Endothelial cell of umbilical vein (primary cell): ENCODE measurements around the gene DDX4. TPM values are rescaled to one million over a fixed set of nuclear protein-coding genes. Genes with fewer than 3 reads are reported as not detected.
A peak's percentile ranks its signal among the peaks of the same experiment; 100 is the strongest.

ENCODE experiments used
- Bru-seq: library from RNA; stranded (reverse); fragments of 400-500 nt; gene quantifications from one replicate; lab custom pipeline; 2021; lab: Mats Ljungman, UMichigan
- BruChase-seq, 2 experiments: library from RNA; stranded (reverse); fragments of 400-500 nt; gene quantifications; one replicate each; lab custom pipeline; 2021; lab: Mats Ljungman, UMichigan
- BruUV-seq: library from RNA; stranded (reverse); fragments of 400-500 nt; replicated peaks from 2 replicates; lab custom pipeline; 2021; lab: Mats Ljungman, UMichigan
- CTCF ChIA-PET: fragments of 300-600, 350-600 bp; sonication (Branson Sonifier 250); formaldehyde crosslinking; loops from one replicate; lab custom pipeline; 2021; ENCODE audit warnings: antibody characterized with exemption, inconsistent platforms; lab: Charles Lee
- POLR2A ChIA-PET: fragments of 300-600, 350-600 bp; sonication (Branson Sonifier 250); formaldehyde crosslinking; loops from one replicate; lab custom pipeline; 2021; ENCODE audit warnings: antibody characterized with exemption, inconsistent platforms; lab: Charles Lee
- DNase-seq: peaks from one replicate; pipeline ENCODE4 v3.0.0-alpha.2; 2011; ENCODE audit warnings: low read depth, low spot score
- FAIRE-seq: peaks from 2 replicates; lab custom pipeline; 2011; peaks lifted over from hg19 to GRCh38; lab: Jason Lieb, UNC
- H2AFZ ChIP-seq: 2 replicates; pipeline ENCODE4 v1.6.0; 2012; ENCODE audit warnings: low read depth, low read length, control low read depth, inconsistent platforms
- H3K27ac ChIP-seq: 2 replicates; pipeline ENCODE4 v1.5.1; 2011; ENCODE audit warnings: low read depth, mild to moderate bottlenecking, control low read depth, low read length, moderate library complexity; ENCODE audit not compliant: insufficient read depth
- H3K27me3 ChIP-seq, 2 experiments: 2 replicates each; pipeline versions ENCODE4 v1.6.0 to v1.6.1; 2011; ENCODE audit warnings: low read length in 2 of 2, mixed read lengths in 1 of 2; ENCODE audit not compliant: control insufficient read depth in 2 of 2, insufficient read depth in 2 of 2
- H3K36me3 ChIP-seq, 2 experiments: 2 replicates in 1 of 2; 3 replicates in 1 of 2; pipeline ENCODE4 v1.5.1; 2011; ENCODE audit warnings: low read length in 2 of 2, mild to moderate bottlenecking in 1 of 2, moderate library complexity in 1 of 2; ENCODE audit not compliant: control insufficient read depth in 2 of 2, insufficient read depth in 2 of 2; ENCODE audit errors: extremely low read depth in 1 of 2
- H3K4me1 ChIP-seq: 3 replicates; pipeline ENCODE4 v1.5.1; 2011; ENCODE audit warnings: mild to moderate bottlenecking, low read length; ENCODE audit not compliant: control insufficient read depth, insufficient read depth; ENCODE audit errors: extremely low read depth
- H3K4me2 ChIP-seq: 2 replicates; pipeline ENCODE4 v1.6.1; 2011; ENCODE audit warnings: low read length, control low read depth, mixed read lengths; ENCODE audit not compliant: insufficient read depth
- H3K4me3 ChIP-seq, 3 experiments: fragments of 200-600 bp in 1 of 3; sonication (generic), shearing (Covaris generic) in 1 of 3; replicated peaks in 1 of 3; 2 replicates each; pipeline ENCODE4 v1.5.1; 2011 to 2016; ENCODE audit warnings: control low read depth in 3 of 3, low read length in 3 of 3, mild to moderate bottlenecking in 2 of 3, inconsistent platforms in 1 of 3, low read depth in 1 of 3, moderate library complexity in 1 of 3; ENCODE audit not compliant: insufficient read depth in 1 of 3
- H3K79me2 ChIP-seq: 2 replicates; pipeline ENCODE4 v1.6.0; 2012; ENCODE audit warnings: low read length, inconsistent platforms; ENCODE audit not compliant: control insufficient read depth, insufficient read depth
- H3K9ac ChIP-seq: replicated peaks from 2 replicates; pipeline ENCODE3; 2011; ENCODE audit warnings: low read length, control low read depth; ENCODE audit not compliant: insufficient read depth; ENCODE audit errors: extremely low read depth
- H3K9me1 ChIP-seq: replicated peaks from 3 replicates; pipeline ENCODE4 v1.6.0; 2011; ENCODE audit warnings: mild to moderate bottlenecking, low read length; ENCODE audit not compliant: control insufficient read depth, insufficient read depth; ENCODE audit errors: extremely low read depth
- H3K9me3 ChIP-seq: replicated peaks from 2 replicates; pipeline ENCODE4 v1.5.1; 2012; ENCODE audit warnings: low read length, inconsistent platforms; ENCODE audit not compliant: control insufficient read depth, insufficient read depth
- H4K20me1 ChIP-seq: replicated peaks from 2 replicates; pipeline ENCODE3; 2011; ENCODE audit warnings: mild to moderate bottlenecking, low read length; ENCODE audit not compliant: control insufficient read depth, insufficient read depth; ENCODE audit errors: extremely low read depth
- CTCF ChIP-seq, 2 donors: IDR thresholded peaks; 1 replicate in 1 of 2; 2 replicates in 1 of 2; pipeline ENCODE4 v1.5.1; 2011; ENCODE audit warnings: low read length in 2 of 2, mild to moderate bottlenecking in 2 of 2, moderate library complexity in 2 of 2, control low read depth in 1 of 2, inconsistent platforms in 1 of 2, low read depth in 1 of 2; ENCODE audit not compliant: insufficient read depth in 1 of 2; ENCODE audit errors: extremely low read depth in 1 of 2
- EZH2 ChIP-seq: IDR thresholded peaks from 2 replicates; pipeline ENCODE4 v1.6.1; 2012; ENCODE audit warnings: borderline replicate concordance, low read depth, mild to moderate bottlenecking, moderate library complexity, low read length, inconsistent platforms; ENCODE audit not compliant: severe bottlenecking
- FOS ChIP-seq: IDR thresholded peaks from 2 replicates; pipeline ENCODE4 v1.6.1; 2011; ENCODE audit warnings: mild to moderate bottlenecking, low read length, moderate library complexity, borderline replicate concordance; ENCODE audit not compliant: insufficient read depth
- GATA2 ChIP-seq: IDR thresholded peaks from 2 replicates; pipeline ENCODE4 v1.7.0; 2011; ENCODE audit warnings: low read depth, mild to moderate bottlenecking, moderate library complexity, mixed read lengths, low read length; ENCODE audit not compliant: insufficient read length, insufficient read depth
- JUN ChIP-seq: IDR thresholded peaks from 2 replicates; pipeline ENCODE4 v1.6.1; 2011; ENCODE audit warnings: borderline replicate concordance, low read depth; ENCODE audit not compliant: insufficient read length, insufficient read depth
- MYC ChIP-seq: IDR thresholded peaks from one replicate; pipeline ENCODE4 v1.6.1; 2011; ENCODE audit warnings: mild to moderate bottlenecking, low read depth, low read length
- POLR2A ChIP-seq: IDR thresholded peaks from 2 replicates; pipeline ENCODE4 v1.6.1; 2012; ENCODE audit warnings: low read depth, mild to moderate bottlenecking, control low read depth, low read length
- POLR2AphosphoS5 ChIP-seq: IDR thresholded peaks from 2 replicates; pipeline ENCODE4 v1.6.1; 2012; ENCODE audit warnings: low read depth, mild to moderate bottlenecking, control low read depth, low read length, moderate library complexity; ENCODE audit not compliant: insufficient read depth
- dilution Hi-C: fragments of 300-500 bp; cut with MboI; formaldehyde crosslinking; loops from one replicate; pipeline ENCODE4 v1.15.0; 2019; ENCODE audit warnings: low sequenced_read_pairs; ENCODE audit not compliant: extremely low pct_ligation_motif_present
- intact Hi-C: fragments of 100-400 bp; cut with micrococcal nuclease; formaldehyde crosslinking; loops from one replicate; pipeline ENCODE4 v1.10.0; 2022
- long read RNA-seq: library from polyadenylated mRNA; stranded (forward); transcript quantifications from one replicate; pipeline ENCODE4 v2.0.0, GENCODE V29; 2021
- polyA minus RNA-seq, 3 experiments: library from RNA; depleted of rRNA, polyadenylated mRNA; stranded (reverse); fragments of >200 nt; gene quantifications; 1 replicate in 1 of 3; 2 replicates in 2 of 3; pipeline ENCODE4 v1.2.3, GENCODE V29; 2011
- polyA plus RNA-seq, 4 experiments: library from polyadenylated mRNA; depleted of rRNA in 3 of 4; stranded (reverse) in 3 of 4; unstranded in 1 of 4; fragments of >200 nt; gene quantifications; 2 replicates each; pipeline versions ENCODE4 v1.2.1 to v1.2.3, GENCODE V29; 2011 to 2012; ENCODE audit warnings: missing spikeins in 1 of 4
- total RNA-seq: library from RNA; stranded (reverse); gene quantifications from 2 replicates; pipeline ENCODE4 v1.2.3, GENCODE V29; 2021
- TF ChIP-seq, protein P1 (sequence below): IDR thresholded peaks from 2 replicates; pipeline ENCODE4 v1.6.1; 2011; ENCODE audit not compliant: insufficient read depth, insufficient read length

The DDX4 gene
- not detected in 2 replicates for total RNA-seq
- not detected in 2 replicates for polyA plus RNA-seq
- polyA plus RNA-seq (2011; cell fraction: cytosol; rRNA removed), result not detected in 2 replicates
- not detected in 2 replicates for polyA plus RNA-seq (2011; cell fraction: nucleus; rRNA removed)
- not detected in 2 replicates for polyA plus RNA-seq (2012)
- not detected in 2 replicates for polyA minus RNA-seq
- polyA minus RNA-seq (2011; cell fraction: cytosol; rRNA and poly(A)+ RNA removed), result not detected
- polyA minus RNA-seq (2011; cell fraction: nucleus; rRNA and poly(A)+ RNA removed), result not detected in 2 replicates
- Bru-seq, nascent RNA, result percentile 6 among the genes with signal in this experiment
- BruChase-seq, experiment 1, labeled RNA remaining after a 6-hour chase, result percentile 6 among the genes with signal in this experiment
- percentile 4 among the genes with signal in this experiment for BruChase-seq, experiment 2, labeled RNA remaining after a 2-hour chase
- long read RNA-seq, result 0 reads

GRCh38 chr5:55737793-55738192, at the start of gene DDX4:
Gene DDX4 (plus strand): TSS chr5:55738061. CDS start chr5:55738964, 903 bp downstream.
- no peak within 1 kb of the TSS for H3K4me3 ChIP-seq
- DNase-seq (no peak), FAIRE-seq (no peak)
- no peak within 1 kb of the TSS for H3K9ac ChIP-seq
- no TSS peak for BruUV-seq
- no peak within 1 kb of the TSS for H3K27ac ChIP-seq
- H3K4me2 ChIP-seq, result no peak within 1 kb of the TSS
- no peaks in the 10 kb centered on the region for H3K79me2 ChIP-seq
- dilution Hi-C loops (no loop called here), intact Hi-C loops (no loop called here)
- no peaks in the 10 kb centered on the region for H3K9me3 ChIP-seq
- ChIA-PET POLR2A (no interaction called here), CTCF (no interaction called here)
- H3K27me3 ChIP-seq, result no peaks in the 10 kb centered on the region
- no peaks in the 10 kb centered on the region for H3K4me1 ChIP-seq
- no peaks in the 10 kb centered on the region for H3K9me1 ChIP-seq
- TF ChIP-seq POLR2A (no peak), GATA2 (no peak), FOS (no peak), CTCF (IDR thresholded peaks at IDR 0.05; ENCODE audit: extremely low read depth in 1 of 2, insufficient read depth in 1 of 2, low read depth in 1 of 2, low read length in 2 of 2) (no peak), MYC (no peak), EZH2 (no peak), JUN (no peak), POLR2AphosphoS5 (no peak)
- TF ChIP-seq, protein P1, sequence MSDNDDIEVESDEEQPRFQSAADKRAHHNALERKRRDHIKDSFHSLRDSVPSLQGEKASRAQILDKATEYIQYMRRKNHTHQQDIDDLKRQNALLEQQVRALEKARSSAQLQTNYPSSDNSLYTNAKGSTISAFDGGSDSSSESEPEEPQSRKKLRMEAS, result no peak
- H3K36me3 ChIP-seq, result no peaks in the 10 kb centered on the region
- no peaks in the 10 kb centered on the region for H4K20me1 ChIP-seq
- no peak within 1 kb of the TSS for H2AFZ ChIP-seq
